ENCODE results near the gene TMED5.

- TF ChIP-seq CTCF (IDR thresholded peaks at IDR 0.05) (no peak), EZH2phosphoT487 (IDR thresholded peaks at IDR 0.05) (no peak)
Observed at GRCh38 chr1:93140106-93140505, 40.1 kb downstream of the TMED5 start.

Measured in neural progenitor cell (in vitro differentiated cells).